IgD-negative memory B cell (primary cell): Measurements from ENCODE around the gene ANKRD44. TPM values are rescaled to one million over a fixed set of nuclear protein-coding genes. Genes with fewer than 3 reads are reported as not detected.

Experiments
- H3K27ac Mint-ChIP-seq, 3 donors: one replicate each; pipeline ENCODE4 v1.8.0; 2020 to 2022; ENCODE audit warnings: mild to moderate bottlenecking in 3 of 3, mixed read lengths in 3 of 3, moderate library complexity in 1 of 3
- H3K27me3 Mint-ChIP-seq: one replicate; pipeline ENCODE4 v1.8.0; 2021; ENCODE audit warnings: mixed read lengths
- H3K36me3 Mint-ChIP-seq: one replicate; pipeline ENCODE4 v1.8.0; 2020; ENCODE audit warnings: mild to moderate bottlenecking, mixed read lengths
- H3K4me1 Mint-ChIP-seq, 3 donors: one replicate each; pipeline ENCODE4 v1.8.0; 2020 to 2022; ENCODE audit warnings: mixed read lengths in 3 of 3, mild to moderate bottlenecking in 1 of 3
- H3K4me3 Mint-ChIP-seq, 4 donors: one replicate each; pipeline ENCODE4 v1.8.0; 2020 to 2022; ENCODE audit warnings: mild to moderate bottlenecking in 4 of 4, mixed read lengths in 4 of 4, moderate library complexity in 3 of 4
- H3K9me3 Mint-ChIP-seq, 3 donors: one replicate each; pipeline ENCODE4 v1.8.0; 2020 to 2021; ENCODE audit warnings: mixed read lengths in 3 of 3, mild to moderate bottlenecking in 1 of 3
- polyA plus RNA-seq: library from polyadenylated mRNA; unstranded; fragments of 300-500 nt; fragmentation: Illumina TruSeq; gene quantifications from one replicate; pipeline ENCODE4 v1.2.3, GENCODE V29; 2021

The ANKRD44 gene
- polyA plus RNA-seq, 1 donor from 2014 or later: 91.6 TPM

DNA sequence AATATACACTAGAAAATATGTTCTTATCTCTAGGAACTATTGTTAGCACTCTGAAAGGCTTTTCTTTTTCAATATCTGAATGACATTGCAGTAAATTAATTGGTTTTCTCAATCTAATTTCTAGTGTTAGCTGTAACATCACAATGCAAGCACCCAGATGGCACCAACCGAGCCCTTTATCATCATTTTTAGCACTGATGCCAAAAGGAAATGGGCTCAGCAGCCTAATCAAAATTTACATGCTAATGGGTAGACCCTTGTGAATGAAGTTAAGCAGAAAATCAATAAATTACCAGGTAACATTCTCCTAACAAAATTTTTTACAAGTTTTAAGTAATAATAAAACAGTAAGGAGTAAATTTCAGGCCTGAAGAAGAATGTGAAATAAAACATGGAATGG, 330.6 kb downstream of the ANKRD44 start:
- peaks cover 0 to 2% (median 0%) of the 10 kb centered on the region in 3 donors for H3K4me1 Mint-ChIP-seq
- no peaks in the 10 kb centered on the region for H3K36me3 Mint-ChIP-seq
- no peak overlapping the region for H3K4me3 Mint-ChIP-seq
- H3K9me3 Mint-ChIP-seq: peaks cover 0 to 9% (median 0%) of the 10 kb centered on the region in 3 donors
- no peaks in the 10 kb centered on the region for H3K27me3 Mint-ChIP-seq
- H3K27ac Mint-ChIP-seq: no peak overlapping the region

DNA sequence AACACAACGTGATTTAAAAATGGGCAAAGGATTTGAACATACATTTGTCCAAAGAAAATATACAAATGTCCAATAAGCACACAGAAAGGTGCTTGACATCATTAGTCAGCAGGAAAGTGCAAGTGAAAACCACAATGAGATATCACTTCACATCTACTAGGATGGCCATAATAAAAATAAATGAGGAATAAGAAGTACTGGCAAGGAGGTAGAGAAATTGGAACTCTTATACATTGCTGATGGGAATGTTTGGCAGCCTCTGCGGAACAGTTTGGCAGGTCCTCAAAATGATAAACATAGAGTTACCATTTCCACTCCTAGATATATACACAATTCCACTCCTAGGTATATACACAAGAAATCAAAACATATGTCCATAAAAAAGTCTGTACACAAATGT, 333.1 kb downstream of the ANKRD44 start:
- H3K27ac Mint-ChIP-seq: no peak overlapping the region
- no peaks in the 10 kb centered on the region for H3K27me3 Mint-ChIP-seq
- H3K4me3 Mint-ChIP-seq: no peak overlapping the region
- no peaks in the 10 kb centered on the region for H3K36me3 Mint-ChIP-seq
- H3K9me3 Mint-ChIP-seq: peaks cover 0 to 9% (median 0%) of the 10 kb centered on the region in 3 donors
- H3K4me1 Mint-ChIP-seq: peaks cover 0 to 2% (median 0%) of the 10 kb centered on the region in 3 donors

GRCh38 chr2:196974970-196975369, 335.6 kb downstream of the ANKRD44 start:
- H3K36me3 Mint-ChIP-seq: no peaks in the 10 kb centered on the region
- peaks cover 0 to 5% (median 0%) of the 10 kb centered on the region in 3 donors for H3K9me3 Mint-ChIP-seq

DNA sequence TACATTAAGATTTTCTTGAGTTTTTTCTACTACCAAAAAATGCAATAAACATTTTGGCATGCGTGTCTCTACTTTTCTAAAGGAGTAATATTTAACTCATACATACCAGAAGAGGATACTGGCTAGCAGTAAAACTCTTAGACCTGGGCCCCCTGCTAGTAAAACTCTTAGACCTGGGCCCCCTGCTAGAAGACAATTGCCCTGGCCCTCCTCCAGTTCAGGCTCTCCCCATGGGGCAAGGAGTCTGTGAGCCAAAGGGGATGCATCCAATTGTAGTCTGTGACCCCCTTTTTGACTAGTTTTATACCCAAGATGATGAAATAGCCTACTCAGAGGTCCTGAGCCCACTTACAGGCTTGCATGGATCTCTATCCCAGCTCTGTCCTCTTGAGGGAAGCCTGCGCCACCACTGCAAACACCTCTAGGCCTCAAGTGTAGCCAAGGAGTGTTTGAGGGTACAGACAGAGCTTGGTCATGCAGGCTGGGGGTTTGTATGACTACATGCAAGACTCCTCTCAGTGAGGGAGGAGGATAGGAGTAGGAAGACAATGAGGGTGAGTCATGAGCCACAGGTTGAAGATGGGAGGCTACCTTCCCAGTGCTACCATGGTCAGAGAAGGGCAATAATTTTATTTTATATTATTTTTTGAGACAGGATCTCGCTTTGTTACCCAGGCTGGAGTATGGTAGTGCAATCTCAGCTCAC, 338.9 kb downstream of the ANKRD44 start:
- peaks cover 0 to 4% (median 0%) of the 10 kb centered on the region in 3 donors for H3K9me3 Mint-ChIP-seq
- H3K27me3 Mint-ChIP-seq: no peaks in the 10 kb centered on the region
- H3K4me1 Mint-ChIP-seq: no peaks in the 10 kb centered on the region
- no peak overlapping the region for H3K27ac Mint-ChIP-seq
- no peak overlapping the region for H3K4me3 Mint-ChIP-seq
- H3K36me3 Mint-ChIP-seq: peaks cover 3% of the 10 kb centered on the region

More at GRCh38 chr2:196974970-196975369, 335.6 kb downstream of the ANKRD44 start:
- no peaks in the 10 kb centered on the region for H3K27me3 Mint-ChIP-seq
- peaks cover 0 to 2% (median 0%) of the 10 kb centered on the region in 3 donors for H3K4me1 Mint-ChIP-seq
- H3K4me3 Mint-ChIP-seq: no peak overlapping the region
- H3K27ac Mint-ChIP-seq: peak overlapping the region in 1 of 3 donors; percentile 29

DNA sequence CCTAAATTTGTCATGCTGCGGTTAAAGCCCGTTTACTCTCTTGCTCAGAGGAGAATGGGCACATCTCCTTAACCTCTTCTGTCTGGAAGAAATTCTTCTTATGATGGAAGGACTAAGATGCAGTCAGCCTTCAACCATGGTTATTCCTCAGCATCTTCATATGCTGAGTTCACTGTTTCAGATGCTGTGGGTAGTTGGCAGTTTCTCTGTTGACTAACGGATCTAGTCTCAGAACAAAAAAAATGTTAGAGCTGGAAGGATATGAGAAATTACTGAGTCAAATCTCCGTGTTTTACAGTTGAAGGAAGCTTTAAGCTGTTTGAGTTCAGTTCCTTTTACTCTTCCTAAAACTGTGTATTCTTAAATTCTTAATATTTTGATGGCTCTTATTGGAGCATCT, 340.5 kb downstream of the ANKRD44 start:
- peaks cover 0 to 4% (median 0%) of the 10 kb centered on the region in 3 donors for H3K9me3 Mint-ChIP-seq
- peaks cover 5% of the 10 kb centered on the region for H3K36me3 Mint-ChIP-seq
- H3K4me3 Mint-ChIP-seq: no peak overlapping the region
- H3K27ac Mint-ChIP-seq: no peak overlapping the region
- H3K27me3 Mint-ChIP-seq: no peaks in the 10 kb centered on the region
- no peaks in the 10 kb centered on the region for H3K4me1 Mint-ChIP-seq

GRCh38 chr2:196968516-196968915, 342.1 kb downstream of the ANKRD44 start:
- H3K36me3 Mint-ChIP-seq: peaks cover 5% of the 10 kb centered on the region
- H3K4me3 Mint-ChIP-seq: no peak overlapping the region
- H3K27ac Mint-ChIP-seq: no peak overlapping the region
- H3K4me1 Mint-ChIP-seq: no peaks in the 10 kb centered on the region
- H3K9me3 Mint-ChIP-seq: peaks cover 0 to 4% (median 0%) of the 10 kb centered on the region in 3 donors
- H3K27me3 Mint-ChIP-seq: no peaks in the 10 kb centered on the region

- H3K9me3 Mint-ChIP-seq: peaks cover 0 to 4% (median 0%) of the 10 kb centered on the region in 3 donors
- no peaks in the 10 kb centered on the region for H3K27me3 Mint-ChIP-seq
- peak overlapping the region in 1 of 4 donors; percentile 45 for H3K4me3 Mint-ChIP-seq
- no peaks in the 10 kb centered on the region for H3K4me1 Mint-ChIP-seq
- H3K27ac Mint-ChIP-seq: no peak overlapping the region
- H3K36me3 Mint-ChIP-seq: peaks cover 5% of the 10 kb centered on the region
Measured at GRCh38 chr2:196967775-196968174, 342.8 kb downstream of the ANKRD44 start.

DNA sequence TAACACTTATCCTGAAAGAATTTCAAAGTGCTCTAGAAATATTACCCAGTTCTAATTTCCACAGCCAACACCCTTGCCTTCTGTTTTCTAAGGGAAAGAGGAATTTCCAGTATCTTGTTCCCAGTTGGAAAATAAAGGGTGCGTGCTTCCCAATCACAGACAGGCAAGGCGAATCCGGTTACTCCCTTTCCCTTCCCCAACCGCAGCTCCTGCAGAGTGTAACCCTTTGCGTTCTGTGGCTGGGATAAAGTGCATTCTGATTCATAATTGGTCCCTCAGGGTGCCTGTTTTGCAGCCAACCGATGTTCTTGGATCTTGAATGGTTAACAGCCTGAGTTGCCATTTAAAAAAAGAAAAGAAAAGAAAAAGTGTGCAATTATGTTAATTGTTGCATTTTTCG, 343.5 kb downstream of the ANKRD44 start:
- peaks cover 0 to 4% (median 0%) of the 10 kb centered on the region in 3 donors for H3K9me3 Mint-ChIP-seq
- no peaks in the 10 kb centered on the region for H3K27me3 Mint-ChIP-seq
- no peak overlapping the region for H3K27ac Mint-ChIP-seq
- H3K36me3 Mint-ChIP-seq: peaks cover 5% of the 10 kb centered on the region
- no peak overlapping the region for H3K4me3 Mint-ChIP-seq
- no peaks in the 10 kb centered on the region for H3K4me1 Mint-ChIP-seq

DNA sequence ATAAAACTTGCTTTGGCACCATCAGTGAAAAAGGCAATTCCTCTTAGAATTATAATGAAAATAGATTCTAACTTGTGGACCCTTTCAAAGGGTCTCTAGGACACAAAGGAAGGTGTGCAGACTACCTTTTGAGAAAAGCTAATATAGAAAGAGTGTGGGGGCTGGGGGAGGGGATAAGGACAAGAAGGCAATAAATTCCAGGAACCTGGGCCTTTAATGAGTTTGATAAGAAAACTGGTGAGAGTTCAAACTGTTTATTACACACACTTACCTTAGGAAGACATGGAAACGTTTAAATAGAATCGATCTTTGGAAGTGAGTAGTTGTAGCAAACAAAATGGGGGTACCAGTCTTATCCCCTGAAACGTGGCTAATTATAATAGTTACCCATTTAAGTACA, 344.5 kb downstream of the ANKRD44 start:
- H3K4me1 Mint-ChIP-seq: peaks cover 0 to 2% (median 0%) of the 10 kb centered on the region in 3 donors
- H3K9me3 Mint-ChIP-seq: peaks cover 0 to 4% (median 0%) of the 10 kb centered on the region in 3 donors
- H3K4me3 Mint-ChIP-seq: no peak overlapping the region
- peaks cover 5% of the 10 kb centered on the region for H3K36me3 Mint-ChIP-seq
- H3K27me3 Mint-ChIP-seq: no peaks in the 10 kb centered on the region
- H3K27ac Mint-ChIP-seq: no peak overlapping the region

DNA sequence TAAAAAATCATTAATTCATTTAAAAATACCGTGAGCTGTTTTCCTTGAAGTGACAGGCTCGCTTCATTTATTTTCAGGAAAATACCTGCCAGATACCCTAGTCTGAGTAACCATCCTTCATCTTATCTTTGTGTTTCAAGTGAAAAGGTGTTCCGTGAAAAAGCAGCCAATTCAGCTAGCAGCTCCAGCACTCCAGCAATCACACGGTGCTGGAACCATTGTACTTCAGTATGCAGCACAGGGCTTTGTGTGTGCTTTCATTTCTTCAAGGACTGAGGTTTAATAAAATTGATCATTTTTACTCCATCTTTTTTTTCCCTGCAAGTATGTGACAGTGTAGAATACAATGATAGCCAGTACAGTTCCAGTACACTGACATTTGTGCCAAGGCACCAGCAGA, 344.9 kb downstream of the ANKRD44 start:
- no peak overlapping the region for H3K4me3 Mint-ChIP-seq
- H3K27me3 Mint-ChIP-seq: no peaks in the 10 kb centered on the region
- H3K9me3 Mint-ChIP-seq: peaks cover 0 to 4% (median 0%) of the 10 kb centered on the region in 3 donors
- H3K4me1 Mint-ChIP-seq: peaks cover 0 to 2% (median 0%) of the 10 kb centered on the region in 3 donors
- H3K27ac Mint-ChIP-seq: no peak overlapping the region
- H3K36me3 Mint-ChIP-seq: peaks cover 5% of the 10 kb centered on the region

DNA sequence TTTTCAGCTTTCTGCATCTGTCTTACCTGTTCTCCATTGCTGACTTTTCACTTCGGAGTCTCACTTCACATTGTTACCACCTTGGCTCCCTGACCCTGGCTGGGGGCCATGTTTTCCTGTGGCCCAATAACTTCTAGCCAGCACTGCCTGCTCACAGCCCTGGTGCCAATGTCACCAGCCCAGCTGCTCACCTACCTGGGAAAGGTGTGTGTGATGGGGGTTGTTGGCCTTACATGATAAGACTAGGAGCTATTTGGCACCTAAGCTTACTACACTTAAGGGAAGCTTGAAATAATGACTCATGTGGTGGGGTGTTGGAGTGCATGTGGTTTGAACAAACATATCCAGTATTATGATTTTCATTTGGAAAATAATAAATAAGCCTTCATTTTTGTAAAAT, 346.6 kb downstream of the ANKRD44 start:
- Mint-ChIP-seq H3K9me3 (peaks cover 0 to 4% (median 0%) of the 10 kb centered on the region in 3 donors), H3K27me3 (no peaks in the 10 kb centered on the region), H3K36me3 (peaks cover 5% of the 10 kb centered on the region), H3K27ac (no peak overlapping the region), H3K4me1 (peaks cover 0 to 2% (median 0%) of the 10 kb centered on the region in 3 donors), H3K4me3 (peak overlapping the region in 1 of 4 donors; percentile 41)

DNA sequence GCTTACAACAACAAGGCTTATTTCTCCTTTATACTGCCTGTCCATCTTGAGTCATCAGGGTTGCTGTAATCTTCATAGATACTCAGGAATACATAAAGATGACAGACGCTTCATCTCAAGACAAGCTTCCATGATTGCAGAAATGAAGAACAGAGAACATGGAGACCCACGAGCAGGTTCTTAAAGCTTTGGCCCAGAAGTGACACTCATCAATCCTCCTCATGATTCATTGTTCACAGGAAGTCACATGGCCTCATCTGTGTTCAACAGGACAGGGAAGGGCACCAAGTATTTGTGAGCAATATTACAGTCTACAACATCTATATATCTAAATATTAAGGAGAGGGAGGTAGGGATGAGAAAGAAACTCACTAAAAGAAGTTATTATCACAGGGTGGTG, 347.5 kb downstream of the ANKRD44 start:
- no peaks in the 10 kb centered on the region for H3K27me3 Mint-ChIP-seq
- no peak overlapping the region for H3K4me3 Mint-ChIP-seq
- H3K27ac Mint-ChIP-seq: no peak overlapping the region
- peaks cover 0 to 2% (median 0%) of the 10 kb centered on the region in 3 donors for H3K9me3 Mint-ChIP-seq
- peaks cover 0 to 2% (median 0%) of the 10 kb centered on the region in 3 donors for H3K4me1 Mint-ChIP-seq
- peaks cover 5% of the 10 kb centered on the region for H3K36me3 Mint-ChIP-seq

DNA sequence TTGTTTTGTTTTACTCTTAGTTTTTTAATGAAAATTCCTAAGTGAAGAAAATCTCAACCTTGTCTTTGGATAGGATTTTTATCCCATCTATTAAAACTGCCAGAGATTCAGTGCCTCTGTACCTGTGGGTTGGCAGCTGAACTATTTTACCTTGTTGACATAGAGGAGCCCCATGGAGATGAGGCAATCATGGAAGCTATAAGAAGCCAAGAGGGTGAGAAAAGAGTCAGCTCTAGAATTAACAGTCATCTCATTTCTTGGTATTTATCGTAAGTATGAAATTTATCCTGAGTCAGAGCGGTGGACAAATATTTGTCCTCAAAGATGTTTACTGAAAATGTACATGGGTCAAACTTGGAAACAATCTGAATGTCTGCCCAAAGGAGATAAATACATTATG, 348.3 kb downstream of the ANKRD44 start:
- Mint-ChIP-seq H3K36me3 (peaks cover 3% of the 10 kb centered on the region), H3K4me3 (no peak overlapping the region), H3K27me3 (no peaks in the 10 kb centered on the region), H3K27ac (no peak overlapping the region), H3K4me1 (peaks cover 0 to 2% (median 0%) of the 10 kb centered on the region in 3 donors), H3K9me3 (no peaks in the 10 kb centered on the region)

- H3K36me3 Mint-ChIP-seq: peaks cover 3% of the 10 kb centered on the region
- H3K4me1 Mint-ChIP-seq: peaks cover 0 to 2% (median 0%) of the 10 kb centered on the region in 3 donors
- no peaks in the 10 kb centered on the region for H3K27me3 Mint-ChIP-seq
- H3K9me3 Mint-ChIP-seq: no peaks in the 10 kb centered on the region
- no peak overlapping the region for H3K27ac Mint-ChIP-seq
- H3K4me3 Mint-ChIP-seq: no peak overlapping the region
Measured at GRCh38 chr2:196961889-196962288, 348.7 kb downstream of the ANKRD44 start.

DNA sequence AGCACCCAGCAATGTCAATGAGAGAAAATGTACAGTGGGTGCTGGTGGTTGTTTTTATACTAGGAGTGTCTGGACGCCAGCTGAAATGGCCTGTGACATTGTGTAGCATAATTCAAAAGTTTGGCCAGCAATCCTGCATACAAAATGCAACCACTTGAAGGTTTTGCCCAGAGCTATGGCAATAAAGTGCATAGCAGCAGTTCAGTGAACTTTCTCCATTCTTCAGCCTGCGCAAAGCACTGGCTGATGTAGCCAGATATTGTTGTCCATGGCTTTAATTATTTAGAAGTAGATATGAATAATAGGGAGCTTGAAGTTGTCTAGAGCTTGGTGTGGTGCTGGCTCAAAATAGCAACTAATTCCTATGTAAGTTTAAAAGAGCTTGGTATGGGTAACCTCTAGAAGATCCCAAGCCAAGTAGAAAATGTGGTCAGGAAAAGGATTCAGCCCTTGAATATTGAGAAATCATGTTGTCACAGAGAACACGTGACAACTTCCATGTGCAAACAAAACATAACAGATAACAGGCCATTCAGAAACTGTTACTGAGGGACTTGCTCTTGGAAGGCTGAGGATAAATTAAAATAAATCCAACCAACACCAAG, 350.7 kb downstream of the ANKRD44 start:
- no peak overlapping the region for H3K4me3 Mint-ChIP-seq
- H3K27me3 Mint-ChIP-seq: no peaks in the 10 kb centered on the region
- H3K27ac Mint-ChIP-seq: peak overlapping the region in 1 of 3 donors; percentile 15
- H3K4me1 Mint-ChIP-seq: peaks cover 0 to 2% (median 0%) of the 10 kb centered on the region in 3 donors
- no peaks in the 10 kb centered on the region for H3K36me3 Mint-ChIP-seq
- no peaks in the 10 kb centered on the region for H3K9me3 Mint-ChIP-seq
